PC-3 (cell line): ENCODE measurements around the gene TNFSF11. TPM values are rescaled to one million over a fixed set of nuclear protein-coding genes. Genes with fewer than 3 reads are reported as not detected.

Experiments
- ATAC-seq: fragments of 200-7000 bp; cut with Tn5 transposase; 2 replicates; pipeline ENCODE4 v1.9.1; 2020; ENCODE audit warnings: mild to moderate bottlenecking, moderate library complexity
- BruUV-seq: library from RNA; stranded (reverse); fragments of 400-500 nt; replicated peaks from 2 replicates; lab custom pipeline; 2021; lab: Mats Ljungman, UMichigan
- CTCF ChIA-PET: fragments of 300-600 bp; sonication (Branson Sonifier 250); formaldehyde crosslinking; loops from one replicate; lab custom pipeline; 2022; ENCODE audit warnings: antibody characterized with exemption; lab: Charles Lee
- POLR2A ChIA-PET: fragments of 300-600 bp; sonication (Branson Sonifier 250); formaldehyde crosslinking; loops from one replicate; lab custom pipeline; 2022; ENCODE audit warnings: antibody characterized with exemption; ENCODE audit not compliant: unreplicated experiment; lab: Charles Lee
- DNase-seq: peaks from one replicate; pipeline ENCODE4 v3.0.0-alpha.2; 2015
- H2AFZ ChIP-seq: fragments of 300-600 bp; sonication (generic); 2 replicates; pipeline ENCODE4 v1.6.0; 2016; ENCODE audit warnings: antibody characterized with exemption, low read length
- H3F3A ChIP-seq: fragments of 300-600 bp; sonication (generic); one replicate; pipeline ENCODE4 v1.6.0; 2017; ENCODE audit warnings: antibody characterized with exemption, low read length, control low read depth, mild to moderate bottlenecking; ENCODE audit not compliant: unreplicated experiment
- H3K27ac ChIP-seq: fragments of 300-600 bp; sonication (generic); 2 replicates; pipeline ENCODE4 v1.5.1; 2016; ENCODE audit warnings: mild to moderate bottlenecking, low read length
- H3K27me3 ChIP-seq: fragments of 300-600 bp; sonication (generic); 2 replicates; pipeline ENCODE4 v1.6.1; 2016; ENCODE audit warnings: low read length, mixed read lengths
- H3K36me3 ChIP-seq: fragments of 300-600 bp; sonication (generic); 2 replicates; pipeline ENCODE4 v1.6.1; 2016; ENCODE audit warnings: low read depth, mixed run types, low read length, mixed read lengths
- H3K4me1 ChIP-seq: fragments of 300-600 bp; sonication (generic); 2 replicates; pipeline ENCODE4 v1.5.1; 2016; ENCODE audit warnings: low read length; ENCODE audit not compliant: insufficient read depth
- H3K4me2 ChIP-seq: fragments of 300-600 bp; sonication (generic); 2 replicates; pipeline ENCODE4 v1.6.0; 2016; ENCODE audit warnings: low read length
- H3K4me3 ChIP-seq: fragments of 300-600 bp; sonication (generic); 2 replicates; pipeline ENCODE4 v1.5.1; 2016; ENCODE audit warnings: mild to moderate bottlenecking, low read length, mixed read lengths
- H3K79me2 ChIP-seq: fragments of 300-600 bp; sonication (generic); 2 replicates; pipeline ENCODE4 v1.6.1; 2017; ENCODE audit warnings: low read length, mixed read lengths
- H3K9ac ChIP-seq: fragments of 300-600 bp; sonication (generic); 2 replicates; pipeline ENCODE4 v1.6.0; 2016; ENCODE audit warnings: mild to moderate bottlenecking, low read length
- H3K9me2 ChIP-seq: fragments of 300-600 bp; sonication (generic); replicated peaks from 2 replicates; pipeline ENCODE4 v1.6.1; 2016; ENCODE audit warnings: mixed run types, low read length, mixed read lengths
- H3K9me3 ChIP-seq: fragments of 300-600 bp; sonication (generic); 2 replicates; pipeline ENCODE4 v1.6.1; 2016; ENCODE audit warnings: low read length, mixed read lengths
- H4K20me1 ChIP-seq: fragments of 300-600 bp; sonication (generic); 2 replicates; pipeline ENCODE4 v1.6.1; 2016; ENCODE audit warnings: low read length, mixed read lengths
- EZH2 ChIP-seq: fragments of 300-600 bp; sonication (generic); IDR thresholded peaks from one replicate; pipeline ENCODE4 v1.6.1; 2017; ENCODE audit warnings: antibody characterized with exemption, mild to moderate bottlenecking, low read length; ENCODE audit not compliant: unreplicated experiment
- EZH2phosphoT487 ChIP-seq: fragments of 300-600 bp; sonication (generic); IDR thresholded peaks from 2 replicates; pipeline ENCODE4 v1.6.1; 2018; ENCODE audit warnings: mild to moderate bottlenecking, antibody characterized with exemption, low read length, borderline replicate concordance
- intact Hi-C: fragments of 100-400 bp; cut with micrococcal nuclease; formaldehyde crosslinking; loops from 2 replicates; pipeline ENCODE4 v1.9.0; 2023
- total RNA-seq: library from RNA; depleted of rRNA; stranded (reverse); fragments of >200 nt; gene quantifications from 2 replicates; pipeline ENCODE4 v1.2.3, GENCODE V29; 2014
- TF ChIP-seq, protein P1 (sequence below): fragments of 300-600 bp; sonication (generic); conservative IDR thresholded peaks from 2 replicates; pipeline ENCODE4 v1.5.1; 2017; ENCODE audit warnings: antibody characterized with exemption, low read depth, mild to moderate bottlenecking, low read length

TNFSF11 gene
- total RNA-seq, 1 experiment from 2014 or later, result not detected

GRCh38 chr13:42580644-42581043 lies 6.7 kb downstream of the TNFSF11 start:
- no peak for ATAC-seq
- Histone ChIP-seq H3K79me2 (no peaks in the 10 kb centered on the region), H3F3A (no peaks in the 10 kb centered on the region), H3K27ac (no peak overlapping the region), H3K27me3 (no peaks in the 10 kb centered on the region), H3K4me2 (no peak overlapping the region), H3K4me3 (no peak overlapping the region), H3K9me2 (no peaks in the 10 kb centered on the region), H2AFZ (no peak overlapping the region), H3K9ac (no peak overlapping the region), H3K9me3 (no peaks in the 10 kb centered on the region), H3K36me3 (no peaks in the 10 kb centered on the region), H4K20me1 (no peaks in the 10 kb centered on the region), H3K4me1 (no peaks in the 10 kb centered on the region)
- DNase-seq, result peak; percentile 56
- ChIA-PET CTCF (no interaction called here), POLR2A (no interaction called here)
- intact Hi-C loops, result no loop called here
- TF ChIP-seq EZH2, result no peak
- TF ChIP-seq EZH2phosphoT487, result no peak
- TF ChIP-seq, protein P1, sequence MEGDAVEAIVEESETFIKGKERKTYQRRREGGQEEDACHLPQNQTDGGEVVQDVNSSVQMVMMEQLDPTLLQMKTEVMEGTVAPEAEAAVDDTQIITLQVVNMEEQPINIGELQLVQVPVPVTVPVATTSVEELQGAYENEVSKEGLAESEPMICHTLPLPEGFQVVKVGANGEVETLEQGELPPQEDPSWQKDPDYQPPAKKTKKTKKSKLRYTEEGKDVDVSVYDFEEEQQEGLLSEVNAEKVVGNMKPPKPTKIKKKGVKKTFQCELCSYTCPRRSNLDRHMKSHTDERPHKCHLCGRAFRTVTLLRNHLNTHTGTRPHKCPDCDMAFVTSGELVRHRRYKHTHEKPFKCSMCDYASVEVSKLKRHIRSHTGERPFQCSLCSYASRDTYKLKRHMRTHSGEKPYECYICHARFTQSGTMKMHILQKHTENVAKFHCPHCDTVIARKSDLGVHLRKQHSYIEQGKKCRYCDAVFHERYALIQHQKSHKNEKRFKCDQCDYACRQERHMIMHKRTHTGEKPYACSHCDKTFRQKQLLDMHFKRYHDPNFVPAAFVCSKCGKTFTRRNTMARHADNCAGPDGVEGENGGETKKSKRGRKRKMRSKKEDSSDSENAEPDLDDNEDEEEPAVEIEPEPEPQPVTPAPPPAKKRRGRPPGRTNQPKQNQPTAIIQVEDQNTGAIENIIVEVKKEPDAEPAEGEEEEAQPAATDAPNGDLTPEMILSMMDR, result no peak
- no TSS peak for BruUV-seq

DNA sequence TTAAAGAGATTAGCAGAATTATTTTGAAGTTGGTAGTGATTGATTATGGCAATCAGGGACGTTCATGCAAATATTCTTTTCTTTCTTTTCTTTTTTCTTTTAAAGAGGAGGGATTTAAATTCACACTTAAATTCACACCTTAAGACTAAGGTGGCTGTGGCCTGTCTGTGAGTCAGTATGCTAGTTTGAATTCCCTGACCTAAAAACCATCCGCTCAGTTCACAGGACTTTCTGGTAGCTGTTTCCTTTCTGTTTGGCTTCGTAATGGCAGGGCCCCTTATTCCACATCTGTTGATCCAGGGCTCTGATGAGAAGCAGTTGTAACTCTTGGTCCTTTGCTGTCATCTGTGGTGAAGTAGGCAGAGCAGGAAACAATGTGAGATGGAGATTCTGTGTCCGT lies 7.5 kb downstream of the TNFSF11 start:
- no peak overlapping the region for H3K9ac ChIP-seq
- CTCF ChIA-PET, result no interaction called here
- no peaks in the 10 kb centered on the region for H3K9me2 ChIP-seq
- no peaks in the 10 kb centered on the region for H3K79me2 ChIP-seq
- POLR2A ChIA-PET, result no interaction called here
- intact Hi-C loops, result no loop called here
- no peaks in the 10 kb centered on the region for H3K27me3 ChIP-seq
- no peaks in the 10 kb centered on the region for H3K36me3 ChIP-seq
- no peaks in the 10 kb centered on the region for H4K20me1 ChIP-seq
- no TSS peak for BruUV-seq
- no peaks in the 10 kb centered on the region for H3K4me1 ChIP-seq
- no peak overlapping the region for H3K4me2 ChIP-seq
- H2AFZ ChIP-seq, result no peak overlapping the region
- H3F3A ChIP-seq, result no peaks in the 10 kb centered on the region
- H3K27ac ChIP-seq, result no peak overlapping the region
- H3K9me3 ChIP-seq, result no peaks in the 10 kb centered on the region
- no peak for DNase-seq
- TF ChIP-seq, protein P1, result no peak
- TF ChIP-seq EZH2phosphoT487 (no peak), EZH2 (no peak)
- no peak for ATAC-seq
- no peak overlapping the region for H3K4me3 ChIP-seq

- TF ChIP-seq EZH2, result no peak
- no peak for TF ChIP-seq EZH2phosphoT487
- TF ChIP-seq, protein P1, result no peak
- H3K27me3 ChIP-seq, result no peaks in the 10 kb centered on the region
- H3K9me2 ChIP-seq, result no peaks in the 10 kb centered on the region
- H3K4me3 ChIP-seq, result no peak overlapping the region
- CTCF ChIA-PET, result no interaction called here
- H3K79me2 ChIP-seq, result no peaks in the 10 kb centered on the region
- peaks cover 8% of the 10 kb centered on the region for H3K4me1 ChIP-seq
- intact Hi-C loops, result no loop called here
- H3K9me3 ChIP-seq, result no peaks in the 10 kb centered on the region
- no peak overlapping the region for H3K4me2 ChIP-seq
- no peaks in the 10 kb centered on the region for H3F3A ChIP-seq
- DNase-seq (no peak), ATAC-seq (no peak)
- BruUV-seq, result no TSS peak
- no peak overlapping the region for H3K9ac ChIP-seq
- POLR2A ChIA-PET, result no interaction called here
- no peak overlapping the region for H3K27ac ChIP-seq
- H4K20me1 ChIP-seq, result no peaks in the 10 kb centered on the region
- H3K36me3 ChIP-seq, result no peaks in the 10 kb centered on the region
- no peak overlapping the region for H2AFZ ChIP-seq
These were observed 17.6 kb downstream of the TNFSF11 start for GRCh38 chr13:42591602-42592001.
